ENCODE data around the gene SNAPC4. TPM values are rescaled to one million over a fixed set of nuclear protein-coding genes. Genes with fewer than 3 reads are reported as not detected.

The SNAPC4 gene
- total and polyA plus RNA-seq, 2 donors (not counting 1 experiment from before 2014, with no cell fraction given) = 1.8 to 3.8 TPM

- no peaks in the 10 kb centered on the region for H4K20me1 ChIP-seq (ENCODE audit: control insufficient read depth, extremely low read depth, insufficient read depth, low read length)
- peak in 1 of 2 donors; percentile 31 for DNase-seq (ENCODE audit: low read depth in 2 of 2)
These were observed 38.8 kb upstream of the SNAPC4 start for GRCh38 chr9:136438548-136439480.

DNA sequence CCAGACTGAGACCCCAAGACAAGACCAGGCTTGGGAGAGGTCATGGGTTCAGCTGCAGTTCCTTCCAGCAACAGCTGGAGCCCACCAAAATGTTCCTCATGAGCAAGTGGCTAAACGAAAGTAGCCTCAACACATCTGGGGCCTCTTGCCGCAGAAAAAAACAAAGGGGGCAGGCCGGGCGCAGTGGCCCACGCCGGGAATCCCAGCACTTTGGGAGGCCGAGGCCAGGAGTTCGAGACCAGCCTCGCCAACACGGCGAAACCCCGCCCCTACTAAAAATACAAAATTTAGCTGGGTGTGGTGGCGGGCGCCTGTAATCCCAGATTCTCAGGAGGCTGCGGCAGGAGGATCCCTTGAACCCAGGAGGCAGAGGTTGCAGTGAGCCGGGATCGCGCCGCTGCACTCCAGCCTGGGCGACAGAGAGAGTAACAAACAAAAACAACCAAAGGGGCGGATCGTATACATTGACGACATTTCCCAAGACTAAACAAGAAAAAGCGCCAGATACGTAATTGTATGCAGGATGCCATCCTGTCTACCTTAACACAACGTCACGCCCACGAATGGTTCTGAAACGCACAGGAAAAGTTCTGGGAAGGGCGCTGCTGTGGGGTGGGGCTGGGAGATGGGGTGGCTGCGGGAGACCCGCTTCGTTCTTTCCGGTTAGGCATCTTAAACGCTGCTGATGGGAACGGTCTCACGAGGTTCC, 38.0 kb upstream of the SNAPC4 start:
- no peaks in the 10 kb centered on the region for H3K27me3 ChIP-seq (ENCODE audit: control insufficient read depth, insufficient read depth, low read length)
- no peaks in the 10 kb centered on the region for H3K9me3 ChIP-seq (ENCODE audit: control insufficient read depth, insufficient read depth, low read depth, low read length)
- peak overlapping the region; percentile 90 for H3K4me2 ChIP-seq (ENCODE audit: extremely low read depth, insufficient read depth, low read length)
- peaks cover 23% of the 10 kb centered on the region for H3K36me3 ChIP-seq (ENCODE audit: control insufficient read depth, insufficient read depth, low read length)
- peak overlapping the region; percentile 73 to 83 (median 78) for H3K4me3 ChIP-seq (replicated peaks in 1 of 4; ENCODE audit: control extremely low read depth in 1 of 4, insufficient read depth in 1 of 4, low read depth in 3 of 4, low read length in 4 of 4)
- peaks cover 42% of the 10 kb centered on the region for H3K79me2 ChIP-seq (ENCODE audit: control insufficient read depth, insufficient read depth, low read length)
- no peak overlapping the region for H2AFZ ChIP-seq (ENCODE audit: low read length)
- TF ChIP-seq CTCF (conservative IDR thresholded peaks at IDR 0.05 in 1 of 2, IDR thresholded peaks at IDR 0.05 in 1 of 2; ENCODE audit: low read depth in 1 of 2, low read length in 2 of 2) (no peak), EZH2 (IDR thresholded peaks at IDR 0.05; ENCODE audit: low read length, missing control alignments) (no peak)
- H3K9ac ChIP-seq (ENCODE audit: insufficient read depth, low read length) = peak overlapping the region; percentile 85
- peaks cover 13% of the 10 kb centered on the region for H3K4me1 ChIP-seq (ENCODE audit: control insufficient read depth, extremely low read depth, insufficient read depth, low read length)
- H3K27ac ChIP-seq (ENCODE audit: insufficient read depth, low read length) = peak overlapping the region; percentile 77
- peak in 1 of 2 donors; percentile 38 for DNase-seq (ENCODE audit: low read depth in 2 of 2)
- no peaks in the 10 kb centered on the region for H4K20me1 ChIP-seq (ENCODE audit: control insufficient read depth, extremely low read depth, insufficient read depth, low read length)

More at GRCh38 chr9:136438548-136439480, 38.8 kb upstream of the SNAPC4 start:
- Histone ChIP-seq H3K9ac (ENCODE audit: insufficient read depth, low read length) (peak overlapping the region; percentile 85), H2AFZ (ENCODE audit: low read length) (no peak overlapping the region), H3K79me2 (ENCODE audit: control insufficient read depth, insufficient read depth, low read length) (peaks cover 42% of the 10 kb centered on the region), H3K9me3 (ENCODE audit: control insufficient read depth, insufficient read depth, low read depth, low read length) (no peaks in the 10 kb centered on the region), H3K27ac (ENCODE audit: insufficient read depth, low read length) (peak overlapping the region; percentile 77), H3K27me3 (ENCODE audit: control insufficient read depth, insufficient read depth, low read length) (no peaks in the 10 kb centered on the region), H3K36me3 (ENCODE audit: control insufficient read depth, insufficient read depth, low read length) (peaks cover 22% of the 10 kb centered on the region), H3K4me1 (ENCODE audit: control insufficient read depth, extremely low read depth, insufficient read depth, low read length) (peaks cover 13% of the 10 kb centered on the region), H3K4me3 (replicated peaks in 1 of 4; ENCODE audit: control extremely low read depth in 1 of 4, insufficient read depth in 1 of 4, low read depth in 3 of 4, low read length in 4 of 4) (peak overlapping the region; percentile 73 to 83 (median 78)), H3K4me2 (ENCODE audit: extremely low read depth, insufficient read depth, low read length) (peak overlapping the region; percentile 90)
- TF ChIP-seq EZH2 (IDR thresholded peaks at IDR 0.05; ENCODE audit: low read length, missing control alignments) = no peak
- no peak for TF ChIP-seq CTCF (conservative IDR thresholded peaks at IDR 0.05 in 1 of 2, IDR thresholded peaks at IDR 0.05 in 1 of 2; ENCODE audit: low read depth in 1 of 2, low read length in 2 of 2)

DNA sequence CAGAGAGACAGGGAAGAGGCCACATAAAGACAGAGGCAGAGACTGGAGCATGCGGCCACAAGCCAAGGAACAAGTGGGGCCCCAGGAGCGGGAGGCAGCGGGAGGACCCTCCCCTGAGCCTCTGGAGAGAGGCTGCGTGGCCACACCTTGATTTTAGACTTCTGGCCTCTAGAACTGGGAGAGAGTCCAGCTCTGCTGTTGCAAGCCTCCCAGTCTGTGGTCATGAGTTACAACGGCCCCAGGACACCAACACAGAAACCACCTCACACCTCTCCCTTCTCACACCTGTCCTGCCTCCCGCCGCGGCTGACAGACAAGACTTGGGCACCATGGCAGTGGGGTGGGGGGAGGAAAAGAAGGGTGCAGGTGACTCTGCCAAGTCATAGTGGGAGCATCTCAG, 37.5 kb upstream of the SNAPC4 start:
- H3K36me3 ChIP-seq (ENCODE audit: control insufficient read depth, insufficient read depth, low read length) = peaks cover 20% of the 10 kb centered on the region
- H3K27ac ChIP-seq (ENCODE audit: insufficient read depth, low read length) = peak overlapping the region; percentile 30
- no peaks in the 10 kb centered on the region for H4K20me1 ChIP-seq (ENCODE audit: control insufficient read depth, extremely low read depth, insufficient read depth, low read length)
- H2AFZ ChIP-seq (ENCODE audit: low read length) = no peak overlapping the region
- peaks cover 42% of the 10 kb centered on the region for H3K79me2 ChIP-seq (ENCODE audit: control insufficient read depth, insufficient read depth, low read length)
- no peaks in the 10 kb centered on the region for H3K9me3 ChIP-seq (ENCODE audit: control insufficient read depth, insufficient read depth, low read depth, low read length)
- H3K27me3 ChIP-seq (ENCODE audit: control insufficient read depth, insufficient read depth, low read length) = no peaks in the 10 kb centered on the region
- H3K9ac ChIP-seq (ENCODE audit: insufficient read depth, low read length) = no peak overlapping the region
- peak overlapping the region; percentile 73 to 83 (median 78) for H3K4me3 ChIP-seq (replicated peaks in 1 of 4; ENCODE audit: control extremely low read depth in 1 of 4, insufficient read depth in 1 of 4, low read depth in 3 of 4, low read length in 4 of 4)
- TF ChIP-seq CTCF (conservative IDR thresholded peaks at IDR 0.05 in 1 of 2, IDR thresholded peaks at IDR 0.05 in 1 of 2; ENCODE audit: low read depth in 1 of 2, low read length in 2 of 2) = no peak
- TF ChIP-seq EZH2 (IDR thresholded peaks at IDR 0.05; ENCODE audit: low read length, missing control alignments) = no peak
- peak overlapping the region; percentile 90 for H3K4me2 ChIP-seq (ENCODE audit: extremely low read depth, insufficient read depth, low read length)
- peaks cover 13% of the 10 kb centered on the region for H3K4me1 ChIP-seq (ENCODE audit: control insufficient read depth, extremely low read depth, insufficient read depth, low read length)
- DNase-seq (ENCODE audit: low read depth in 2 of 2) = peak; percentile 40 to 78
